ENCODE measurements around the gene SDK1.

The SDK1 gene

DNA sequence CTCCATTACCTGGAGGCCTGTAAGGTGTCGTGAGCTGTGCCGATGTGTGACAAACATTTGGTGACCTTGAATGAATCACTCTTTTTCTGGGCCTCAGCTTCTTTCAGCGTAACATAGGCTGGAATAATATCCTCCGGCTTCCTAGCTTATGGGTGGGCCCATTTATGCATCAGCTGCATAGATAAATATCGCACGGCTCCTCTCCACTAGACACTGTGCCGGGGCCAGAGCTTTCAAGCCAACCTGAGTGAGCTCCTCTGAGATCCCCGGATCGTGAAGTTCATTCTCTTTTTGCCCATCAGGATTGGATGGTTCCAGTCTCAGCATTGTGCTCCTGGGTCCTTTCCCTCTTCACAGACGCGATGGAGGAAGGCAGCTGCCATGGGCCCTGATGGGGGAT, 806.8 kb downstream of the SDK1 start:
- DNase-seq (ENCODE audit: low read depth, low spot score), result no peak
- TF ChIP-seq, protein P1, sequence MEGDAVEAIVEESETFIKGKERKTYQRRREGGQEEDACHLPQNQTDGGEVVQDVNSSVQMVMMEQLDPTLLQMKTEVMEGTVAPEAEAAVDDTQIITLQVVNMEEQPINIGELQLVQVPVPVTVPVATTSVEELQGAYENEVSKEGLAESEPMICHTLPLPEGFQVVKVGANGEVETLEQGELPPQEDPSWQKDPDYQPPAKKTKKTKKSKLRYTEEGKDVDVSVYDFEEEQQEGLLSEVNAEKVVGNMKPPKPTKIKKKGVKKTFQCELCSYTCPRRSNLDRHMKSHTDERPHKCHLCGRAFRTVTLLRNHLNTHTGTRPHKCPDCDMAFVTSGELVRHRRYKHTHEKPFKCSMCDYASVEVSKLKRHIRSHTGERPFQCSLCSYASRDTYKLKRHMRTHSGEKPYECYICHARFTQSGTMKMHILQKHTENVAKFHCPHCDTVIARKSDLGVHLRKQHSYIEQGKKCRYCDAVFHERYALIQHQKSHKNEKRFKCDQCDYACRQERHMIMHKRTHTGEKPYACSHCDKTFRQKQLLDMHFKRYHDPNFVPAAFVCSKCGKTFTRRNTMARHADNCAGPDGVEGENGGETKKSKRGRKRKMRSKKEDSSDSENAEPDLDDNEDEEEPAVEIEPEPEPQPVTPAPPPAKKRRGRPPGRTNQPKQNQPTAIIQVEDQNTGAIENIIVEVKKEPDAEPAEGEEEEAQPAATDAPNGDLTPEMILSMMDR (IDR thresholded peaks at IDR 0.05; ENCODE audit: low read depth, low read length), result no peak
- H3K4me3 ChIP-seq (ENCODE audit: low read depth, low read length), result no peak overlapping the region
- in situ Hi-C loops (cut with HindIII; ENCODE audit: low sequenced_read_pairs), result no loop called here

DNA sequence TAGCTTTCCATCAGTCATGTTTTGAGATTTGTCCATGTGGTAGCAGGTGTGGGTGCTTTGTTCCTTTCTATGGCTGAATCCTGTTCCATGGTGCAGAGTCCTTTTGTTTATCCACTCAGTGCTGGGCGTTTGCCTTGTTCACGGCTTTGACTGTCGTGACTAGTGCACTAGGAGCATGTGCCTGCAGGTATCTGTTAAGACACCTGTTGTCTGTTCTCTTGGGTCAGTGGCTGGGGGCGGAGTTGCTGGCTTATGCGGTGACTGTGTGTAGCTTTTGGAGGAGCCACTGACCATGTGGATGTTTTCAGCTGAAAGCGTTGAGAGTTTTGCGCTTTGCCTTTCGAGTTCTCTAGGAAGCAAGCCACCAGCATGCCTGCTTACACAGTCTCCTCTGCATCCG, 807.9 kb downstream of the SDK1 start:
- H3K4me3 ChIP-seq (ENCODE audit: low read depth, low read length), result no peak overlapping the region
- in situ Hi-C loops (cut with HindIII; ENCODE audit: low sequenced_read_pairs), result no loop called here
- DNase-seq (ENCODE audit: low read depth, low spot score), result no peak
- TF ChIP-seq, protein P1 (IDR thresholded peaks at IDR 0.05; ENCODE audit: low read depth, low read length), result no peak

DNA sequence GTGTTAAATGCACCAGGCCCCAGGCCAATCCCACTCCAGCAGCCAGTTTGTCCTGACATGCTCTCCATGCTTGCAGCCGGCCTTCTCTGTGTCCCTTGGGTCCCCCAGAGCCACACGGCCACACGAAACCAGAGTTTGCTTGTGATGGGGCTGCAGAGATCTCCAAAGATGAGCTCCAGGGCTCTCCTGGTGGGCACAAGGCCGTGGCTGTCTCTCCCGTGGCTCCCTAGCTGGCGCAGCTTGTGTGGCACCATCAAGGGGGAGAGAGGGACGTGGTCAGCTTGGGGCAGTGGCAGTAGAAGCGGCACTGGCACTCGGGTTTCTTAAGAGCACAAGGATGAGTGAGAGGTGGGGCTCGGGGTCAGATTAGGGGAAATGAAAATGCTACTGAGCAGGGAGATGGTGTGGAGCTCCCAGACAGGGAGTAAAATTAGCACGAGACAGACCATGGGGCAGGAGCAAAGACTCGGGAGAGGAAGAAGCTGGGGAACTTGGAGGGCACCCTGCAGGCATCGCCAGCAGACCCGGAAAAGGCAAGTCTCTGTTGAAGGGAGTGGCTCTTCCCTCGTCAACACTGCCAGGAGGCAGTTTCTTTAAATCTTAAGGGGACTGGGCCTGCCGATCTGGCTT, 808.5 kb downstream of the SDK1 start:
- no peak for DNase-seq (ENCODE audit: low read depth, low spot score)
- TF ChIP-seq, protein P1 (IDR thresholded peaks at IDR 0.05; ENCODE audit: low read depth, low read length), result no peak
- in situ Hi-C loops (cut with HindIII; ENCODE audit: low sequenced_read_pairs), result no loop called here
- no peak overlapping the region for H3K4me3 ChIP-seq (ENCODE audit: low read depth, low read length)

DNA sequence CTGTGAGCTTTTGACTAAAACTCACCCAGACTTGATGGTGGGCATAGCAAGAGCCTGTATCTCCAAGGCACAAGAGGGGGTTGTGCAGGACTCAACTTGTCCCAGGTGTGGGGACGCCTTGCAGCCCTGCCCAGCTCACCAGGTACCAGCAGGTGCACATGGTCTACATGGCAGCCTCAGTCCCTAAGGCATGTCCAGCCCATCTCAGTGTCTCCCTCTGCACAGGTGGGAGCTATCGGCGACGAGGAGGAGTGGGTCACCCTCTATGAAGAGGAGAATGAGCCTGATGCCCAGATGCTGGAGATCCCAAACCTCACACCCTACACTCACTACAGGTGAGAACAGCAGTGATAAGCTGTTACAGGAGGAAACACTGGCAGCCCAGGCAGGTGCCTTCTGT, 809.4 kb downstream of the SDK1 start:
- in situ Hi-C loops (cut with HindIII; ENCODE audit: low sequenced_read_pairs), result no loop called here

DNA sequence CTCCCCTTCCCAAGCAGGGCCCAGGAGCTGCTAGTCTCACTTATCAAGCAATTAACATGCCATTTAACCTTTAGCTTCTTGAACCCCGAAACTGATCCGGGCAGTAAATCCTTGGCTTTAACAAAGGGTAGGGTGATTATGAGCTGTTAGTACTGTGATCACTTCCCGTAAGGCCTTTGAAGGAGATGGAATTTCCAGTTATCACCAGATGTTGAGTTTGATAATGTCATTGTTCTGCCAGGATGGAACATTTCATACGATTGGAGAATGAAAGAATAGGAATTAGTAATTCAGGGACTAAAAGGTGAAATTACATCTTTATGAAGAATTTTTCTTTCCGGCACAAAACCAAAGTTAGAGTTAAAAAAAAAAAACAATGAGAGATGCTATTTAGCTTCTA, 810.1 kb downstream of the SDK1 start:
- no peak overlapping the region for H3K4me3 ChIP-seq (ENCODE audit: low read depth, low read length)
- DNase-seq (ENCODE audit: low read depth, low spot score), result no peak
- in situ Hi-C loops (cut with HindIII; ENCODE audit: low sequenced_read_pairs), result no loop called here
- TF ChIP-seq, protein P1 (IDR thresholded peaks at IDR 0.05; ENCODE audit: low read depth, low read length), result no peak

More for the DNA sequence above, 809.4 kb downstream of the SDK1 start:
- TF ChIP-seq, protein P1 (IDR thresholded peaks at IDR 0.05; ENCODE audit: low read depth, low read length), result no peak
- DNase-seq (ENCODE audit: low read depth, low spot score), result no peak
- H3K4me3 ChIP-seq (ENCODE audit: low read depth, low read length), result no peak overlapping the region

DNA sequence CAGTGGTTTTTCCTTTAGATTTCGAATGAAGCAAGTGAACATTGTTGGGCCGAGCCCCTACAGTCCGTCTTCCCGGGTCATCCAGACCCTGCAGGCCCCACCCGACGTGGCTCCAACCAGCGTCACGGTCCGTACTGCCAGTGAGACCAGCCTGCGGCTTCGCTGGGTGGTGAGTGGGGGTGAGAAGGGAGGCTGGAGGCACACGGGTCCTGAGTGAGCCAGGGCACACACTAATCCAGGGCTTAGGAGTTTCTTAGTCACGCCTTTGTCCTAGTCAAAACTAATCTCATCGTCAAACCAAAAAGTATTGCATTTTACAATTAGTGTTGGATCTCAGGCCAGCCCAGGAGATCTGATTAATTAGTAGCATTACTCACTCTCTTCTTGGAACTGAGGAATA, 812.2 kb downstream of the SDK1 start:
- in situ Hi-C loops (cut with HindIII; ENCODE audit: low sequenced_read_pairs), result no loop called here
- no peak overlapping the region for H3K4me3 ChIP-seq (ENCODE audit: low read depth, low read length)
- TF ChIP-seq, protein P1 (IDR thresholded peaks at IDR 0.05; ENCODE audit: low read depth, low read length), result no peak
- DNase-seq (ENCODE audit: low read depth, low spot score), result no peak

Measured in astrocyte of the spinal cord (primary cell).